ENCODE measurements around the gene TRIM67.

GRCh38 chr1:231163830-231164427, 2.1 kb downstream of the TRIM67 start:
- no peak for TF ChIP-seq CTCF (IDR thresholded peaks at IDR 0.05)
- no peak for TF ChIP-seq POLR2A (IDR thresholded peaks at IDR 0.05)
